ENCODE results near the gene EEF1G. TPM values are rescaled to one million over a fixed set of nuclear protein-coding genes. Genes with fewer than 3 reads are reported as not detected.
A peak's percentile ranks its signal among the peaks of the same experiment; 100 is the strongest.

The EEF1G gene
- total and polyA plus RNA-seq, 2 of the 13 experiments (the other 11 are each of a cell fraction or from before 2014, with no cell fraction given), result 1,787 to 2,144 TPM

- TF ChIP-seq, protein P1, sequence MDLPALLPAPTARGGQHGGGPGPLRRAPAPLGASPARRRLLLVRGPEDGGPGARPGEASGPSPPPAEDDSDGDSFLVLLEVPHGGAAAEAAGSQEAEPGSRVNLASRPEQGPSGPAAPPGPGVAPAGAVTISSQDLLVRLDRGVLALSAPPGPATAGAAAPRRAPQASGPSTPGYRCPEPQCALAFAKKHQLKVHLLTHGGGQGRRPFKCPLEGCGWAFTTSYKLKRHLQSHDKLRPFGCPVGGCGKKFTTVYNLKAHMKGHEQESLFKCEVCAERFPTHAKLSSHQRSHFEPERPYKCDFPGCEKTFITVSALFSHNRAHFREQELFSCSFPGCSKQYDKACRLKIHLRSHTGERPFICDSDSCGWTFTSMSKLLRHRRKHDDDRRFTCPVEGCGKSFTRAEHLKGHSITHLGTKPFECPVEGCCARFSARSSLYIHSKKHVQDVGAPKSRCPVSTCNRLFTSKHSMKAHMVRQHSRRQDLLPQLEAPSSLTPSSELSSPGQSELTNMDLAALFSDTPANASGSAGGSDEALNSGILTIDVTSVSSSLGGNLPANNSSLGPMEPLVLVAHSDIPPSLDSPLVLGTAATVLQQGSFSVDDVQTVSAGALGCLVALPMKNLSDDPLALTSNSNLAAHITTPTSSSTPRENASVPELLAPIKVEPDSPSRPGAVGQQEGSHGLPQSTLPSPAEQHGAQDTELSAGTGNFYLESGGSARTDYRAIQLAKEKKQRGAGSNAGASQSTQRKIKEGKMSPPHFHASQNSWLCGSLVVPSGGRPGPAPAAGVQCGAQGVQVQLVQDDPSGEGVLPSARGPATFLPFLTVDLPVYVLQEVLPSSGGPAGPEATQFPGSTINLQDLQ (CRISPR knock-in tag; IDR thresholded peaks at IDR 0.05), result 0 out of 2 replicates have a peak, but pooled peaks have one; percentile 48
- peak; percentile 87; the same call in 1 of the 2 replicates for TF ChIP-seq ZNF615 (CRISPR knock-in tag; IDR thresholded peaks at IDR 0.05; ENCODE audit: borderline replicate concordance)
- TF ChIP-seq ZNF333 (CRISPR knock-in tag; IDR thresholded peaks at IDR 0.05; ENCODE audit: borderline replicate concordance), result no peak
- TF ChIP-seq IKZF4 (CRISPR knock-in tag; IDR thresholded peaks at IDR 0.05; ENCODE audit: borderline replicate concordance, low read depth, not compliant biosample characterization), result peak; percentile 88
- TF ChIP-seq SAFB2 (CRISPR knock-in tag; IDR thresholded peaks at IDR 0.05; ENCODE audit: borderline replicate concordance, low read depth), result no peak; the same call in 1 of the 2 replicates
- TF ChIP-seq, protein P2, sequence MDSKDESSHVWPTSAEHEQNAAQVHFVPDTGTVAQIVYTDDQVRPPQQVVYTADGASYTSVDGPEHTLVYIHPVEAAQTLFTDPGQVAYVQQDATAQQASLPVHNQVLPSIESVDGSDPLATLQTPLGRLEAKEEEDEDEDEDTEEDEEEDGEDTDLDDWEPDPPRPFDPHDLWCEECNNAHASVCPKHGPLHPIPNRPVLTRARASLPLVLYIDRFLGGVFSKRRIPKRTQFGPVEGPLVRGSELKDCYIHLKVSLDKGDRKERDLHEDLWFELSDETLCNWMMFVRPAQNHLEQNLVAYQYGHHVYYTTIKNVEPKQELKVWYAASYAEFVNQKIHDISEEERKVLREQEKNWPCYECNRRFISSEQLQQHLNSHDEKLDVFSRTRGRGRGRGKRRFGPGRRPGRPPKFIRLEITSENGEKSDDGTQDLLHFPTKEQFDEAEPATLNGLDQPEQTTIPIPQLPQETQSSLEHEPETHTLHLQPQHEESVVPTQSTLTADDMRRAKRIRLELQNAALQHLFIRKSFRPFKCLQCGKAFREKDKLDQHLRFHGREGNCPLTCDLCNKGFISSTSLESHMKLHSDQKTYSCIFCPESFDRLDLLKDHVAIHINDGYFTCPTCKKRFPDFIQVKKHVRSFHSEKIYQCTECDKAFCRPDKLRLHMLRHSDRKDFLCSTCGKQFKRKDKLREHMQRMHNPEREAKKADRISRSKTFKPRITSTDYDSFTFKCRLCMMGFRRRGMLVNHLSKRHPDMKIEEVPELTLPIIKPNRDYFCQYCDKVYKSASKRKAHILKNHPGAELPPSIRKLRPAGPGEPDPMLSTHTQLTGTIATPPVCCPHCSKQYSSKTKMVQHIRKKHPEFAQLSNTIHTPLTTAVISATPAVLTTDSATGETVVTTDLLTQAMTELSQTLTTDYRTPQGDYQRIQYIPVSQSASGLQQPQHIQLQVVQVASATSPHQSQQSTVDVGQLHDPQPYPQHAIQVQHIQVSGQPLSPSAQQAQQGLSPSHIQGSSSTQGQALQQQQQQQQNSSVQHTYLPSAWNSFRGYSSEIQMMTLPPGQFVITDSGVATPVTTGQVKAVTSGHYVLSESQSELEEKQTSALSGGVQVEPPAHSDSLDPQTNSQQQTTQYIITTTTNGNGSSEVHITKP (CRISPR knock-in tag; IDR thresholded peaks at IDR 0.05; ENCODE audit: low read depth), result peak; percentile 72
- TF ChIP-seq ZNF33B (CRISPR knock-in tag; IDR thresholded peaks at IDR 0.05), result peak; percentile 93
- peak; percentile 79; the same call in 1 of the 2 replicates for TF ChIP-seq ZNF256 (CRISPR knock-in tag; conservative IDR thresholded peaks at IDR 0.05)
- TF ChIP-seq SMAD9 (CRISPR knock-in tag; IDR thresholded peaks at IDR 0.05), result peak; percentile 92; the same call in 1 of the 2 replicates
- TF ChIP-seq, protein P3, sequence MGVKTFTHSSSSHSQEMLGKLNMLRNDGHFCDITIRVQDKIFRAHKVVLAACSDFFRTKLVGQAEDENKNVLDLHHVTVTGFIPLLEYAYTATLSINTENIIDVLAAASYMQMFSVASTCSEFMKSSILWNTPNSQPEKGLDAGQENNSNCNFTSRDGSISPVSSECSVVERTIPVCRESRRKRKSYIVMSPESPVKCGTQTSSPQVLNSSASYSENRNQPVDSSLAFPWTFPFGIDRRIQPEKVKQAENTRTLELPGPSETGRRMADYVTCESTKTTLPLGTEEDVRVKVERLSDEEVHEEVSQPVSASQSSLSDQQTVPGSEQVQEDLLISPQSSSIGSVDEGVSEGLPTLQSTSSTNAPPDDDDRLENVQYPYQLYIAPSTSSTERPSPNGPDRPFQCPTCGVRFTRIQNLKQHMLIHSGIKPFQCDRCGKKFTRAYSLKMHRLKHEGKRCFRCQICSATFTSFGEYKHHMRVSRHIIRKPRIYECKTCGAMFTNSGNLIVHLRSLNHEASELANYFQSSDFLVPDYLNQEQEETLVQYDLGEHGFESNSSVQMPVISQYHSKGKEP (CRISPR knock-in tag; IDR thresholded peaks at IDR 0.05), result no peak
- peak; percentile 82 for TF ChIP-seq ZNF781 (CRISPR knock-in tag; IDR thresholded peaks at IDR 0.05; ENCODE audit: borderline replicate concordance, not compliant biosample characterization)
- peak; percentile 100 for TF ChIP-seq MXD4 (CRISPR knock-in tag; IDR thresholded peaks at IDR 0.05)
- TF ChIP-seq ZNF510 (CRISPR knock-in tag; IDR thresholded peaks at IDR 0.05; ENCODE audit: low read depth), result no peak
- TF ChIP-seq ARNTL (CRISPR knock-in tag; IDR thresholded peaks at IDR 0.05), result 0 out of 2 replicates have a peak, but pooled peaks have one; percentile 57
- peak; percentile 54; the same call in 1 of the 2 replicates for TF ChIP-seq CCDC6 (CRISPR knock-in tag; IDR thresholded peaks at IDR 0.05)
- no peak for TF ChIP-seq ISX (CRISPR knock-in tag; conservative IDR thresholded peaks at IDR 0.05)
- TF ChIP-seq JARID2 (CRISPR knock-in tag; IDR thresholded peaks at IDR 0.05; ENCODE audit: insufficient replicate concordance), result no peak
- TF ChIP-seq, protein P4, sequence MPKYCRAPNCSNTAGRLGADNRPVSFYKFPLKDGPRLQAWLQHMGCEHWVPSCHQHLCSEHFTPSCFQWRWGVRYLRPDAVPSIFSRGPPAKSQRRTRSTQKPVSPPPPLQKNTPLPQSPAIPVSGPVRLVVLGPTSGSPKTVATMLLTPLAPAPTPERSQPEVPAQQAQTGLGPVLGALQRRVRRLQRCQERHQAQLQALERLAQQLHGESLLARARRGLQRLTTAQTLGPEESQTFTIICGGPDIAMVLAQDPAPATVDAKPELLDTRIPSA (CRISPR knock-in tag; IDR thresholded peaks at IDR 0.05; ENCODE audit: borderline replicate concordance), result peak; percentile 20; the same call in 1 of the 2 replicates
- TF ChIP-seq ZNF543 (CRISPR knock-in tag; IDR thresholded peaks at IDR 0.05), result peak; percentile 60; the same call in 1 of the 2 replicates
Measured at GRCh38 chr11:62621567-62622470, 48.1 kb upstream of the EEF1G start, which contains the start of gene B3GAT3 (continued).

All from HepG2 (cell line).